DMS53 treated with DMSO at 0.1 percent for 48 hours (cell line): Measurements from ENCODE around the gene ITGA1.

Experiments
- DNase-seq: peaks from one replicate; lab custom pipeline; 2025; ENCODE audit not compliant: unreplicated experiment; lab: John Stamatoyannopoulos, UW

ITGA1 gene

DNA sequence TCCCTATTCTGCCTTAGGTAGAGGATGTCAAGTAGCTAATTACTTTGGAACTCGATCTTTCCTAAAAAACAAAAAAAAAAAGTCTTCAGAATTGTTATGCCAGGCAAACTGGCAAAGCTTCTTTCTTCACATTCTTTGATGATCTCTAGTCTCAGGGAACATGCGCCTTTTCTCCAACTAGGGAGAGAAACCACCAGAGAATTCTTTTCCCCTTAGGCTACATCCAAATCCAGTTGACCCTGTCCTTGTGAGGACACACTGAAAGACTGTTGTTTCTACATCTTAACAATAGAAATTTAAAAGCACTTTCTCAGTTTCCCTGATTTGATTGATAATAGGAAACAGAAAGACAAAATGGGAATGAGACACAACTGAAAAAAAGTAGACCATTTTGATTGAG is 106.7 kb downstream of the ITGA1 start:
- no peak for DNase-seq

GRCh38 chr5:52895075-52895474 is 107.4 kb downstream of the ITGA1 start:
- DNase-seq = no peak

- DNase-seq = no peak
Measured at GRCh38 chr5:52895572-52896413, 108.1 kb downstream of the ITGA1 start.

GRCh38 chr5:52896534-52897237 is 109.0 kb downstream of the ITGA1 start:
- no peak for DNase-seq

DNA sequence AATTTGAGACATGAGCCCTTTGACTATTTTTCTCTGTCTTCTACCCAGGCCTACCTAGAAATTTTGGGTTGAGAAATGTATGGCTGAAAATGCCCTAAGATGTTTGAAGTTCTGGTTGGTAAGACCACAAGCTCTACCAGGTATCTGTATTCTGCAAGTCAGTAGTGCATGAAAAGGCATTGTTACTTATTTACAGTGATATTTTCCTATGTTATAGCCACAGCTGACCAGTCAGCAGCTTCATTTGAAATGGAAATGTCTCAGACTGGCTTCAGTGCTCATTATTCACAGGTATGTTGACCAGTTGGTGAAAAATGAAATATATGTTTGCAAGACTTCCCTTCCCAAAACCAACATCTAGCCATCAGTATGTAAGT is 109.5 kb downstream of the ITGA1 start:
- DNase-seq = no peak

GRCh38 chr5:52898961-52899680 is 111.4 kb downstream of the ITGA1 start:
- DNase-seq = no peak

DNA sequence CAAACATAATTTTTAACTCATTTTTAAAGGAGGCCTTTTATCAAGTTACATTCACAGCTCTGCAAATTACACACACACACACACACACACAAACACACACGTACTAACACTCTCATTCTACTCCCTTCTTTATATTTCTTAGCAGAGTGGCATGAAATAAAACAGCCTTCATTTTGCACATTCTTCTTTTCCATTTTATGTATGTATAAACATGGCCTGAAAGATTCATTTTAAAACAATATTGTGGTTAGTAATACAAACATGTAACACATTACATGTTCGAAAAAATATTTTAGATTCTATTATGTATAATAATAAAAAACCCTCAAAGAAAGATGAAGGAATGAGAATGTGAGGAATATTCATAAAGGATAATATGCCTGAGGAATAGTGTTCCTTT is 115.4 kb downstream of the ITGA1 start:
- DNase-seq = no peak

- DNase-seq = no peak
Measured at GRCh38 chr5:52906343-52906742, 118.6 kb downstream of the ITGA1 start.

- no peak for DNase-seq
Measured at GRCh38 chr5:52906845-52907244, 119.1 kb downstream of the ITGA1 start.

DNA sequence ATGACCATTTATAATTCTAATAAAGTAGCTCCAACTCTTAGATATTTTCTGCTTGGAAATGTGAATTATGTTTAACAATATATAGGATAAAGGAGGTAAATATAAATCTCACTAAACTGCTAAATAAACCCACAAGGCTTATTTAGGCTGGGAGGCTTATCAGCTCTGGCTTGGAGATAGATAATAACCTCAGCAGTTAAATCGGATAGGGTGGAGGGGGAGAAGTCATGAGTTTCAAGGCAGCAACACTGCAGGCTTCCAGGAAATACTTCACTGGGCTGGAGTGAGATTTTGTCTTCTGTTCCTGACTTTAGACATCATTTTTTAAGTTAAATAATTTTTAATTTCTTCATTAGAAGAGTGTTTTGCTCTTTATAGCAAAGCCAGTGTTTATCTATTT is 121.5 kb downstream of the ITGA1 start:
- DNase-seq = no peak

GRCh38 chr5:52910071-52910470 is 122.4 kb downstream of the ITGA1 start:
- DNase-seq = no peak

DNA sequence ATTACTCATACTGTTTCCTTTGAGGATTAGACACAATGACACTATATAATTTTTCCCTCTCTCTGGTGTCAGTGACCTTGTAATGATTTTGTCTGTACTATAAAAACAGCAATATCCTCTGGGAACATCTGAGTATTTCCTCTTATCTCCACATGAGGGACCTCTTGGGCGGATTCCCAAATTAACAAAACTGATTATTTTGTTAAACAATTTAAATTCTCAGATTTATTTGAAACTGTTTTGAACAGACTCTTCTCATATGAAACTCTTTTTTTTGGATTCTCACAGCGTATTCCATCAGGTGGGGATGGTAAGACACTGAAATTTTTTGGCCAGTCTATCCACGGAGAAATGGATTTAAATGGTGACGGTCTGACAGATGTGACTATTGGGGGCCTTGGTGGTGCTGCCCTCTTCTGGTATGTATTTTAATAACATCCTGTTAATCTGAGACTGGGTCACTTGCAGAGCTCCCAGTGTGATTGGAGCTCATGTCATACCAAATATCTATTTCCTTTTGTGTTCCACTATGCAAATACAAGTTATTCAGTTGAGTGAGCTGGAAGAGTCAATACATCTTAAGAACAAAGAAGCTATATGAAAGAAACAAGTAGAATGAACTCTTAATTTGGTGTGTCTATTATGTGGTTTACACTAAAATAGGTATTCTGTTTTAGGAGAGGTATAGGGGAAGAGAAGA is 127.6 kb downstream of the ITGA1 start:
- peak; percentile 72 for DNase-seq

- no peak for DNase-seq
Measured at GRCh38 chr5:52920929-52921328, 133.2 kb downstream of the ITGA1 start.

- peak; percentile 23 for DNase-seq
Measured at GRCh38 chr5:52922384-52922783, 134.7 kb downstream of the ITGA1 start.

- no peak for DNase-seq
Measured at GRCh38 chr5:52924456-52924855, 136.7 kb downstream of the ITGA1 start.

- no peak for DNase-seq
Measured at GRCh38 chr5:52925001-52925400, 137.3 kb downstream of the ITGA1 start.

- no peak for DNase-seq
Measured at GRCh38 chr5:52928689-52929088, 141.0 kb downstream of the ITGA1 start.

GRCh38 chr5:52938226-52938625 is 150.5 kb downstream of the ITGA1 start:
- no peak for DNase-seq

DNA sequence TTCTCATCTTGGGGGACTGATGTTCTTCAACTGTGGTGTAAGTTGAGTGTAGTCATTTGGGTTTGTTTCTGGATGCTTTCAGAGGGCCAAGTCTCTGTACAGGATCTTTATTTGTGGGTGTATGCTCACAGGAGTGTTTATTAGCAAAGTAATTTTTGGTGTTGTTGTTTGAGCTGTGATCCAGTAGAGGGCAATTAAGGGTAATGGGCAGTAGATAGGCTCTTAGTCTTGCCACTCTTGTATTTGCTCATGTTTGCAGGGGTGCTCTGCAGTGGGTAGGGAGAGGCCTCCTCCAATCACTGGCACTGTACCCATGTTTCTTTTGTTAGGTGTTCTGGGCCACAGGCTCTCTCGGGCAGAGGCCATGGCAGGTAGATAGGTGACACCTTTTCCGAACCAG is 155.6 kb downstream of the ITGA1 start:
- DNase-seq = no peak

DNA sequence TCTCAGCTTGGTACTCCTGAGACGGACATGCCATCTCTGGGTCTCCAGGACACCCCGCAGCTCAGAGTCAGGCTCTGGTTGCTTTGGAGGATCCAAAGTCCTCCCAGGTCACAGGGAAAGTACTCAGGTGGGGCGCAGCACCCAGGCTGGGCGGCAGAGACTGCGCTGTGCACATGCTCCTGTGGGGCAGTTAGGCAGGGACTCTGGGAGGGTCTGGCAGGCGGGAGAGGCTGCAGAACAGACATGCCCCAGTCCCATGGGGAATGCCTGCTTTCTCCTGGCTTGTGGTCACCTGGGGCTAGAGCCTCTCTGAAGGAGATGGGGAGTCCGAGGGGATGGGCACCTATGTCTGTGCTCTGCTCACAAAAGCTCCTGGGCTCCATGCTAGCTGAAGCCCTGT is 156.1 kb downstream of the ITGA1 start:
- no peak for DNase-seq

GRCh38 chr5:52945040-52945439 is 157.3 kb downstream of the ITGA1 start:
- DNase-seq = no peak
